22Rv1 (cell line): Measurements from ENCODE around the gene GATA2.

Experiments
- H3K27ac ChIP-seq: fragments of 450-650 bp; 2 replicates; pipeline ENCODE4 v1.5.1; 2017
- ZFX ChIP-seq: fragments of 450-650 bp; IDR thresholded peaks from 2 replicates; pipeline ENCODE4 v1.6.1; 2017; ENCODE audit warnings: antibody characterized with exemption, borderline replicate concordance
- TF ChIP-seq, protein P1 (sequence below): fragments of 450-650 bp; IDR thresholded peaks from 2 replicates; pipeline ENCODE4 v1.5.1; 2017; ENCODE audit warnings: mild to moderate bottlenecking

GATA2 gene

DNA sequence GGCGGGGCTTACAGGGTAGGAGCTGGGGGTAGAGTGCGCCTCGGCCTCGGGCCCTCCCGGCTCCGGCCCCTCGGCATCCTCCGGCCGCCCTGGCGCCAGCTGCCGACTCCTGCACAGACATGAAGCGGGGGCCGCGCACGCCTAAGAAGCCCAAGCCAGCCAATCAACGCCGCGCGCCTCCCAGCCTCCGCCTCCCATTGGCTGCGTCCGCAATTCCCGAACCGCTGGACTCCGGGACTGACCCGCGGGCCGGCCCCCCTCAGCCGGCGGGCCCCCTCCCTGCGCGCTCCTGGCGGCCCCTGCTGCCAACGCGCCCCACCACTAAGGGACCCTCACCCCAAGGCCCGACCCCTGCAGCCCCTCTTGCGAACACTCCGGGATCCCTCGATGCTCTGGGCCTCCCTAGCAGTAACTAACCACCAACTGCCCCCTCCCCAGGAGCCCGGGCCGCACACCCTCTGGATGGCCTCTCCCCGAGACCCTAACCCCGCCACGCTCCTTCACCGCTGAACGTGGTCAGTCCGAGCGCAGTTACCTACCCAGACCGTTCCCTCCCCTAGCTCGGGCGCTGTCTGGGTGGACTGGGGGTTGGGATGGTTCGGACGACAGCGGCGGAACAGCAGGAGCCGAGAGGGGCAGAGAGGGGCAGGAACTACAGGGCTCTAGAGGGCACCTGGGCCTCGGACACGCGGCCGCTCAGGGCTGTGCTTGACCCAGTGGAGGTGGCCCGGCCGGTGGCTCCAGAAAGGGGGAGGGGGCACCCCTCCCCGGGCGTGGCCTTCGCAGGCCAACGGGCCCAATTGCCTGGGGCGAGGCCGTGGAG, 5.0 kb downstream of the GATA2 start:
- TF ChIP-seq ZFX = no peak
- TF ChIP-seq, protein P1, sequence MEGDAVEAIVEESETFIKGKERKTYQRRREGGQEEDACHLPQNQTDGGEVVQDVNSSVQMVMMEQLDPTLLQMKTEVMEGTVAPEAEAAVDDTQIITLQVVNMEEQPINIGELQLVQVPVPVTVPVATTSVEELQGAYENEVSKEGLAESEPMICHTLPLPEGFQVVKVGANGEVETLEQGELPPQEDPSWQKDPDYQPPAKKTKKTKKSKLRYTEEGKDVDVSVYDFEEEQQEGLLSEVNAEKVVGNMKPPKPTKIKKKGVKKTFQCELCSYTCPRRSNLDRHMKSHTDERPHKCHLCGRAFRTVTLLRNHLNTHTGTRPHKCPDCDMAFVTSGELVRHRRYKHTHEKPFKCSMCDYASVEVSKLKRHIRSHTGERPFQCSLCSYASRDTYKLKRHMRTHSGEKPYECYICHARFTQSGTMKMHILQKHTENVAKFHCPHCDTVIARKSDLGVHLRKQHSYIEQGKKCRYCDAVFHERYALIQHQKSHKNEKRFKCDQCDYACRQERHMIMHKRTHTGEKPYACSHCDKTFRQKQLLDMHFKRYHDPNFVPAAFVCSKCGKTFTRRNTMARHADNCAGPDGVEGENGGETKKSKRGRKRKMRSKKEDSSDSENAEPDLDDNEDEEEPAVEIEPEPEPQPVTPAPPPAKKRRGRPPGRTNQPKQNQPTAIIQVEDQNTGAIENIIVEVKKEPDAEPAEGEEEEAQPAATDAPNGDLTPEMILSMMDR = no peak
- peak overlapping the region; percentile 96 for H3K27ac ChIP-seq

GRCh38 chr3:128487538-128487812, 5.5 kb downstream of the GATA2 start:
- peak overlapping the region; percentile 96 for H3K27ac ChIP-seq
- TF ChIP-seq ZFX = no peak
- TF ChIP-seq, protein P1 = no peak

- peak overlapping the region; percentile 96 for H3K27ac ChIP-seq
- TF ChIP-seq, protein P1 = no peak
- no peak for TF ChIP-seq ZFX
Observed at GRCh38 chr3:128486681-128487537, 6.1 kb downstream of the GATA2 start.

DNA sequence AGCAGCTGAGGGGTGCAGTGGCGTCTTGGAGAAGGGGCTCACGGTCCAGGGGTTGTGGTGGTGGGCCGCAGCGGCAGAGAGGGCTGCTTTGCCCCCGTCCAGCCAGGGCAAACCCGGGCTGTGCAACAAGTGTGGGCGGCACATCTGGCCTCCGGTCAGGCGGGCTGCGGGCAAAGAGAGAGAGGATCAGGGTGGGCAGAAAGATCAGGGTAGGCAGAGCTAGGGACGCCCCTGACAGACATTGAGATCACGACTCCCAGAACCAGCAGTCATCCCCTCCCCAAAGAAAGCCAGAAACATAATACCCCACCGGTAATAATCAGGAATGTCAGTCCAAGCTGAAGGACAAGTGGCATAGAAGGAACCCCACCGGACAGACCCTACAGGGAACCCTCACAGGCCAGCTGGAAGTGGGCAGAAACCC, 6.8 kb downstream of the GATA2 start:
- peak overlapping the region; percentile 96 for H3K27ac ChIP-seq
- TF ChIP-seq, protein P1 = no peak
- no peak for TF ChIP-seq ZFX

- TF ChIP-seq ZFX = no peak
- TF ChIP-seq, protein P1 = no peak
- H3K27ac ChIP-seq = peak overlapping the region; percentile 96
Observed at GRCh38 chr3:128485282-128486204, 7.5 kb downstream of the GATA2 start.

DNA sequence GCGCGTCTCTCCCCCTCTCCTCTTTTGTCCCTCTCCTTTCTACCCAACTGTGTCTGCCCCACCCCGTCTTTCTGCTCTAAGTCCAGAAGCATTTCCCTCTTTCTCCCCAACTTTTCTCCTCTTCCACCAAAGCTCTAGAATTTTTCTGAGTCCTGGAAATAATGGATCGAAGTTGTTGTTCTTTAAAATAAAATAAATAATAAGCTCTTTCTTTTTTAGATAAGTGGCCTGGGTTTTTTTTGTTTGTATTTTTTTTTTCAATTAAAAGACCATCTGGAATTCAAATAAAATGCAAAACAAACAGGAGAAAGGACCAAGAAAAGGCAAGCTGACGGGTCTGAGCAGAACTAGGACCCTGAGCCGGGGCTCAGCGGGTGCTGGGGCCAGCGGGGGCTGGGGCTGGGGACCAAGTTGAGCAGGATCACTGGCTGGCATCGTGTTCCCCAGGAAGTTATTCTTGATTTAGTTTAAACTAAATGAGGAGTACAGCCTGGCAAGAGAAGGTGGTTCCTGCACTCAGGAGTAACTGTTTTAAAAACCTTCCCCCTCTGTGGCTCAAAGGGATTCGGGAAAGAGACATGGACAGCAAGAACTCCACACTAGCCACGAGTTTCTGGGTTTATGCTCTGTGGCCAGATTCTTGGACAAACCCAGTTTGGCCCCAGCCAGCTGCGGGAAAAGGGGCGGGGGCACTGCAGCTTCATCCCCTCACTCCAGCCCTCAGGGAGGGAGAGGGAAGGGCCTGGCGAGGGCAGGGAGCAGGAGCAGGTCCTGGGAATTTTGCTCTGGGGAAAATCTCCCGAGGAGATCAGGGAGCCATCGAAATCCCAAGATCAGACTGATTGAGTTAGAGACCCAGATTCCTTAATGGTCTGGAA, 8.4 kb downstream of the GATA2 start:
- peak overlapping the region; percentile 96 for H3K27ac ChIP-seq
- TF ChIP-seq, protein P1 = no peak
- TF ChIP-seq ZFX = no peak
